DMS79 (cell line): ENCODE data around the gene YIPF5.

Experiments
- DNase-seq: peaks from one replicate; lab custom pipeline; 2025; lab: John Stamatoyannopoulos, UW

The YIPF5 gene

GRCh38 chr5:144179226-144179625 lies 8.8 kb upstream of the YIPF5 start:
- DNase-seq, result no peak

DNA sequence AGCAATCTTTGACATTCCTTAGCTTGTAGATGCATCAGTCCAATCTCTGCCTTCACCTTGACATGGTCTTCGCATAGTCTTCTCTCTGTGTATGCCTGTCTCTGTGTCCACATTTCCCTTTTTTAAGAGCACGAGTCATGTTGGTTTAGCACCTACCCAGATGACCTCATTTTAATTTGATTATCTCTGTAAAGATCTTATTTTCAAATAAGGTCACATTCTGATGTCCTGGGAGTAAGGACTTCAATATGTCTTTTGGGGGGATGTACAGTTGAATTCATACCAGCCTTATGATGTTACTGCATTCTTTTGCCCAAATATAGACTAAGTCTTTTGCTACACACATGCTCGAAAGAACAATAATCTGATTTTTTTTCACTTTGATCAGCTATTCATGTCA lies 7.1 kb upstream of the YIPF5 start:
- no peak for DNase-seq

DNA sequence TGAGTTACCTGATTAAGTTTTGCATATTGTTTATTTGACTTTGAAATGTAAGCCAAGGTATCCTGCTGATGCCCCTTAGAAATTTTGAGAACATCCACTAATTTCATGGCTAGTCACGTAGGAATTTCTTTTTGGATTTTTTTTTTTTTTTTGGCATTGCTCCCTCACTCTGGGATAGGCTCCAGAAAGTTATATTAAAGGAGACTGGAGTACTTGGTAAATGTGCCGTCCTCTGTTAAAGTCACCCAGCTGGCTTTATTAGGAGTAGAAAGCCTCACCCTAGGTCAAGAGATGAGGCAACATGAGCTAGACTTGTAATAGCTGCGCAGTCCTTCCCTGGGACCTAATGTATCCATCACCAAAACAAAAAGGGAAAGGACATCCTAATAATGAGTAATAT lies 3.3 kb upstream of the YIPF5 start:
- DNase-seq, result no peak

GRCh38 chr5:144169904-144170275 lies 569 bp downstream of the YIPF5 start:
- DNase-seq, result no peak

DNA sequence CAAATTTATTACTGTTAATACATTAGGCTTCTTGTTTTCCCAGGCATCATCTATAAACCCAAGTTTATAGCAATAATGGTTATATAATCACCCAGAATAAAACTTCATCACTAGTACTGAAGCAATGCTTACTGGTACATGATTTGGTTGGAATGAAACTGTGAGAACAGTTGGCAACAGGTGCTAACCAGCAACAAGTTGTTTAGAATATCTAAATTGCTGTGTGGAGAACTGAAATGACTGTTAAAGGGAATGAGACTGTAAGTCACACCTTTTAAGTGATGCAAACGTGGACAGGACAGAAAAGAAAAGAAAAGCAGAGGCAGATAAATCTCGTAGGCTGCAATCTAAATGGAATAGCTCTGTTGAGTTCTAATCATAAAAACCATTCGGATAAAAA lies 2.5 kb downstream of the YIPF5 start:
- DNase-seq, result no peak

GRCh38 chr5:144166696-144167095 lies 3.8 kb downstream of the YIPF5 start:
- DNase-seq, result no peak

- DNase-seq, result no peak
Observed at GRCh38 chr5:144162686-144163085, 7.8 kb downstream of the YIPF5 start.

DNA sequence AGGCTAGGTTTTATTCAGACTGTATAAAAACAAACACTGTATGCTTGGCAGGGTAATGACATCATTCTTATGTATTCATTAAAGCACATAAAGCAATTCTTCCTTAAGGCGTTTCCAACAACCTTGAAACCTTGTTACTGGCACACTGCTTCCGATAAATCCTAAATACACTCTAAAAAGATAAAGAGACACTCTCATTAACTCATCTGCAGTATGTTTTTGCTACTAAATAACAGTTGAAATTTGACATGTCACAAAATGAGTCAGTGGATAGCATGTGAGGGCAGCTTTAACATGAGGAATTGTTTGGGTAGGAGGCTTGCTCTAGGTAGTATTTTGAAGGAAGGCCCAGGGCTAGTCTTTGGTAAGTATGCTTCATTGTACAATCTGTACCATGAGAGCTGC lies 13.7 kb downstream of the YIPF5 start:
- DNase-seq, result no peak

- DNase-seq, result no peak
Observed at GRCh38 chr5:144151026-144151425, 19.4 kb downstream of the YIPF5 start.

- DNase-seq, result no peak
Observed at GRCh38 chr5:144144956-144145751, 25.3 kb downstream of the YIPF5 start.

DNA sequence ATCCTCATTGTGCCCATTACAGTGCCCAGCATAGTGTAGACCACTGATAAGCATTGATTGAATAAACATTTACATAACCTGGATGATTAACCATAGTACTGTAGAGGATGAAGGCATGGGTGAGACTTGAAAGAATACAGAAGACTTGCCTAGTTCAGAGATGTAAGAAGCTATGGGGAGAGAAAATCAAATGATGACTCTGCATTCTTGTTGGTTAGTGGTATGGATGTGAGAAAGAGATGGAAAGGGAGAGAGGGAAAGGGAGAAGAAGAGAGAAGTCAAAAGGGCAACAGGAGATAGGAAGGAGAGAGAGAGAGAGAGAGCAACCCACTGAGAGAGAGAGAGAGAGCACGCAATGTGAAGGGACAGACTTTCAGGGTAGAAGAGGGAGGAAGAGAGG lies 26.8 kb downstream of the YIPF5 start:
- no peak for DNase-seq

DNA sequence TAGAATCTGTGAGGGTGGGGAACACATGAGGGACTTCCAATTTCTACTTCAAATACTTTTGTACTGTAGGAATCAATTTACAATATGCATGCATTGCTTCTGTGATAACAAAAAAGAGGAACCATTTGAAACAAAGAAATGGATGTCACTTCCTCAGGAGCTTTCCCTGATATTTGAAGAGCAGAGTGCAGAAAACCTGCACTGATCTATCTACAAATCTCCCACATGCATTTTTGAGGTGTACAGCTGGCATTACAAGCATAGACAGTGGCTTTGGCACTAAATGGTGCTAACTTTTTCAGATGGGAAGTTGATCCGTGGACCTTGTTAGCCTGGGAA lies 27.7 kb downstream of the YIPF5 start:
- no peak for DNase-seq

DNA sequence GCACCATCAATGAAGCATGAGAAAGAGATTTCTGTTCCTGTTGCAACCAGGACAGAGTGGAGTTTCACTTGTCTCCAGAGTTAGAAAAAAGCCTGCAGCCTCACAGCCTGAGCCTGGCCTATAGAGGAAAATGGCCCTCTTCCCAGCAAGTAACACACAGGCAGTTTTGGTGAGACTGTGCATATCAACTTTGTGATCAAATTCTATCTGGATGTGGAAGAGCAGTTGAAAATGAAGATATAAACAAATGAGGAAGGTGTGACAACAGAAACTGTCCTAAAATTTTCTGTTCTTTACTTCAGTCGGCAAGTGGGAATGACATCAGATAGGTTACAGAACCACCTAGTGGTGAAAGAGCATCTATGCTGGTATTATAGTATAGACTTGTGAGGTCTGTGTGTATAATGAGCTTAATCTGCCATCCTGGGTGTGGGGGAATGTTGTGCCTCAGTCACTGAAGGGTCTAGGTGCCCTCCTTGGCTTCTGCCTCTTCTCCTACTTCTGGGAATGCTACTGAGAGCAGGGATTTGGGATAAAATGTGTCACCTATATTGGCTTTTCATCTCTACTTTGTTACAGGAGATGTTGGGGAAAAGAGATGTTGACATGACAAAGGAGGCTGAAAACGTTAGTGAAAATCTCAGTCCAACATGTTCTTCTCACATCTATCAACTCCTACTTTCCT lies 28.2 kb downstream of the YIPF5 start:
- no peak for DNase-seq

DNA sequence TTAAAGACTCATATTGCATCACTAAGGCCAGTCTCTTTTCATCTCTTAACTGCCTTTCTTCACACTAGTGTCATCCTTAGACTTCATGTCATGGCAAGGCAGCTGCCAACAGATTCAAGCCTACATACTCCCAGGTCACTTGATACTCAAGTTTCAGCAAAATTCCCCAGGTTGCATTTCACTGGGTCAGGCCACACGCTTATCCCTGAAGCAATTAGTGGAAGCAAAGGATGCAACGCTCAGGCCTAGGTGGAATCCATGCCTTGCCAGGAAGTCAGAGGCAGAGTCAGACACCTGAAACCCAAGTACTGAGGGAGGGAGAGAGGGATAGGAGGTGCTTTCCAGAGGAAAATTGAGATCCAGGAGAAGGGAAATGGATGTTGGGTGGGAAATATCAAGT lies 28.9 kb downstream of the YIPF5 start:
- no peak for DNase-seq

GRCh38 chr5:144139586-144139985 lies 30.9 kb downstream of the YIPF5 start:
- no peak for DNase-seq

DNA sequence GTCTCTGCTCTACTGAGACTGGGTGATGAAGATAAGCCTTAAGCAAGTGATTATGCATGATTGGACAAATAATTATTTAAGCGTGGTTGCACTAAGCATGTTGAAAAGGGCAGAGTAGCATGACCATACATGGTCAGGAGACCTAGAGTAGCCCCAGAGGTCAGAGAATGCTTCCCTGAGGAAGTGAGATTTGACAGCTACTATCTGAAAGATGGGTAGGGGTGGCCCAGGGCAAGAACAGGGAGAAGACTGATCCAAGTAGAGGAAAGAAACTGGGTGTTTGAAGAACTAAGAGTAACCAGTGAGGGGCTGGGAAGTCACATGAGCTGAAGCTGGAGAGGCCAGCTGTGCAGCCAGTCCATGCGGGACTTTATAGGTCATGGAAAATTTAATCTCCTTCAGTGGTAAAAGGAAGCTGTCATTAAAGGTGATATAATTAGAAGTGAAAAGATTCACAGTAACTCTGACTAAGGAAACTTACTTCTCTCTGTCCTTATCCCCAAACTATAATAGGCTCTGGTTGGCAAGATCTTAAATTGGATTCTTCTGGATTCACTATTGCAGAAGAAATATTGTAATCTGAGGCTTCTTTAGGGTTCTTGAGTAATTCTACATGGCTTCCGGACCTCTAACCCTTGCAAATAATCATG lies 35.2 kb downstream of the YIPF5 start:
- DNase-seq, result no peak

GRCh38 chr5:144134194-144134826 lies 36.1 kb downstream of the YIPF5 start:
- DNase-seq, result no peak

DNA sequence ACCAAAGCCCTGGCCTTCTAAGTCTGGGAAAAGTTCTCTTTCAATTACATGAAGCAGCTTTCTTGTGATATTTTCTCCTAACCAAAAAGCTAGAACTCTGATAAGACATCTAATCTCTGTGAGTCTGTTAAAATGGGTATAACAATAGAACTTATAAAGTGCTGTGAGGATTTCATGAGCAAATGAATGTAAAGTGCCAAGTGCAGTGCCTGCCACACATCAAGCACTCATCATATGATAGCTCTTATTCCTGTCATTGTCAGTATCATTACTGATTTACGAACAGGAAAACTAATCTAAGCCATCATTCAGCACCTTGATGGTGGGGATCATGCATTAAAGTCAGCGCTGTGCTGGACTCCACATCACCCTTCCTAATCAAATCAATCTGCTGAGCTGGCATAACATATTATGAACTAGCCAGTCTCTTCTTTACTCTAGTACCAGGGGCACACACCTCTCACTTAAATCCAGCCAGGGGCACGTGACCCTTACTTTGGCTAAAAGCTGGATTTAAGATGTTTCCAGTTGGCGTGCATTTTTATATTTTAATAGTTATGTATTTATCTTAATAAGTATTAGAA lies 37.3 kb downstream of the YIPF5 start:
- no peak for DNase-seq

- DNase-seq, result no peak
Observed at GRCh38 chr5:144131261-144131660, 39.2 kb downstream of the YIPF5 start.

GRCh38 chr5:144130306-144130705 lies 40.2 kb downstream of the YIPF5 start:
- no peak for DNase-seq

GRCh38 chr5:144128844-144129243 lies 41.6 kb downstream of the YIPF5 start:
- no peak for DNase-seq

DNA sequence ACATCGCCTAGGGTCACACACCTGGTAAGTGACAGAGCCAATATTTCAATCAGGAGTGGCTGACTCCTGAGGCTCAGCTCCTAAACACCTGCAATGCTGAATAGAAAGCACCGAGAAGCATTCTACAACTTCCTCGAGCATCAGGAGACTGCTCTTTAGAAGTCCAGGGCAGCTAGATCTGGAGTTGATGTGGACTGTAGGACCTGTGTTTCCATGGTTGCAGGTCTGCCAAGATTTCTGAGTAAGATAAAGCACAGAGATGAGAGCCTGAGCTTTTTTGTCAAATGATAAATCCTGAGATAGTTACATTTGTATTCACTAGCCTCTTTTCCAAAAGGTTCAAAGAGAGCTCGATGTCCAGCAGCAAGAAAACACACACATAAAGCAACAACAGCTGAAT lies 43.8 kb downstream of the YIPF5 start:
- DNase-seq, result no peak
